Measurements from ENCODE around the gene LAIR2. TPM values are rescaled to one million over a fixed set of nuclear protein-coding genes. Genes with fewer than 3 reads are reported as not detected.
"Not testable (repeated sequence)": the region's sequence is repeated elsewhere in the genome, so short reads cannot be mapped to it uniquely, and the experiment has no call there.

LAIR2 gene
- total RNA-seq, 1 donor from 2014 or later, result not detected

- no peak for DNase-seq (ENCODE audit: low spot score)
Measured at GRCh38 chr19:54493967-54494585, 8.6 kb upstream of the LAIR2 start.

GRCh38 chr19:54495284-54495683 lies 7.3 kb upstream of the LAIR2 start:
- not testable (repeated sequence) for DNase-seq (ENCODE audit: low spot score)

GRCh38 chr19:54497747-54498450 lies 4.7 kb upstream of the LAIR2 start:
- not testable (repeated sequence) for DNase-seq (ENCODE audit: low spot score)

GRCh38 chr19:54498451-54498772 lies 4.2 kb upstream of the LAIR2 start:
- not testable (repeated sequence) for DNase-seq (ENCODE audit: low spot score)

- DNase-seq (ENCODE audit: low spot score), result not testable (repeated sequence)
Measured at GRCh38 chr19:54505542-54505941, 2.9 kb downstream of the LAIR2 start.

GRCh38 chr19:54506079-54506478 lies 3.4 kb downstream of the LAIR2 start:
- DNase-seq (ENCODE audit: low spot score), result no peak

GRCh38 chr19:54507038-54507717 lies 4.5 kb downstream of the LAIR2 start:
- not testable (repeated sequence) for DNase-seq (ENCODE audit: low spot score)

GRCh38 chr19:54507824-54508223 lies 5.2 kb downstream of the LAIR2 start:
- DNase-seq (ENCODE audit: low spot score), result no peak

GRCh38 chr19:54508487-54508886 lies 5.9 kb downstream of the LAIR2 start:
- DNase-seq (ENCODE audit: low spot score), result not testable (repeated sequence)

- not testable (repeated sequence) for DNase-seq (ENCODE audit: low spot score)
Measured at GRCh38 chr19:54509200-54509940, 6.7 kb downstream of the LAIR2 start.

GRCh38 chr19:54515156-54515555 lies 12.5 kb downstream of the LAIR2 start:
- no peak for DNase-seq (ENCODE audit: low spot score)

- DNase-seq (ENCODE audit: low spot score), result peak; percentile 57
Measured at GRCh38 chr19:54517483-54517882, 14.9 kb downstream of the LAIR2 start.

- DNase-seq (ENCODE audit: low spot score), result no peak
Measured at GRCh38 chr19:54518844-54519243, 16.2 kb downstream of the LAIR2 start.

- no peak for DNase-seq (ENCODE audit: low spot score)
Measured at GRCh38 chr19:54521022-54521859, 18.6 kb downstream of the LAIR2 start.

GRCh38 chr19:54521860-54522513 lies 19.4 kb downstream of the LAIR2 start:
- no peak for DNase-seq (ENCODE audit: low spot score)

GRCh38 chr19:54523403-54523802 lies 20.8 kb downstream of the LAIR2 start:
- no peak for DNase-seq (ENCODE audit: low spot score)

GRCh38 chr19:54525636-54526035 lies 23.0 kb downstream of the LAIR2 start:
- DNase-seq (ENCODE audit: low spot score), result no peak

GRCh38 chr19:54526972-54527371 lies 24.3 kb downstream of the LAIR2 start:
- DNase-seq (ENCODE audit: low spot score), result no peak

GRCh38 chr19:54530866-54531265 lies 28.2 kb downstream of the LAIR2 start:
- no peak for DNase-seq (ENCODE audit: low spot score)

GRCh38 chr19:54532528-54532927 lies 29.9 kb downstream of the LAIR2 start:
- no peak for DNase-seq (ENCODE audit: low spot score)

GRCh38 chr19:54533476-54533875 lies 30.8 kb downstream of the LAIR2 start:
- DNase-seq (ENCODE audit: low spot score), result no peak

All from mucosa of gallbladder (tissue), 1 donor.